Naive B cell (primary cell): ENCODE data around the gene DHX16. TPM values are rescaled to one million over a fixed set of nuclear protein-coding genes. Genes with fewer than 3 reads are reported as not detected.

Experiments
- ATAC-seq, 2 donors: fragments of 150-1000 bp; cut with Tn5 transposase; 2 replicates each; pipeline ENCODE4 v1.10.0; 2021; ENCODE audit warnings: low read depth in 2 of 2, mild to moderate bottlenecking in 2 of 2, moderate library complexity in 2 of 2
- DNase-seq: peaks from one replicate; pipeline ENCODE4 v3.0.0; 2022
- H3K27ac Mint-ChIP-seq, 6 donors: one replicate each; pipeline ENCODE4 v1.8.0; 2020 to 2022; ENCODE audit warnings: mild to moderate bottlenecking in 6 of 6, mixed read lengths in 6 of 6, moderate library complexity in 5 of 6, inconsistent platforms in 2 of 6
- H3K27me3 Mint-ChIP-seq, 3 donors: one replicate each; pipeline ENCODE4 v1.8.0; 2021 to 2022; ENCODE audit warnings: mixed read lengths in 3 of 3, mild to moderate bottlenecking in 1 of 3
- H3K36me3 Mint-ChIP-seq, 2 donors: one replicate each; pipeline ENCODE4 v1.8.0; 2020 to 2022; ENCODE audit warnings: mixed read lengths in 2 of 2, inconsistent platforms in 1 of 2, mild to moderate bottlenecking in 1 of 2
- H3K4me1 Mint-ChIP-seq, 3 donors: one replicate each; pipeline ENCODE4 v1.8.0; 2020 to 2022; ENCODE audit warnings: mixed read lengths in 3 of 3, inconsistent platforms in 1 of 3, mild to moderate bottlenecking in 1 of 3, moderate library complexity in 1 of 3
- H3K4me3 Mint-ChIP-seq, 8 donors: one replicate each; pipeline ENCODE4 v1.8.0; 2020 to 2022; ENCODE audit warnings: mild to moderate bottlenecking in 8 of 8, mixed read lengths in 8 of 8, moderate library complexity in 8 of 8, inconsistent platforms in 2 of 8
- H3K9me3 Mint-ChIP-seq, 7 donors: one replicate each; pipeline ENCODE4 v1.8.0; 2020 to 2022; ENCODE audit warnings: mixed read lengths in 7 of 7, mild to moderate bottlenecking in 5 of 7, inconsistent platforms in 2 of 7, moderate library complexity in 1 of 7
- polyA plus RNA-seq, 6 donors: library from polyadenylated mRNA; unstranded; fragments of 300-500 nt; fragmentation: Illumina TruSeq; gene quantifications; one replicate each; pipeline ENCODE4 v1.2.3, GENCODE V29; 2021; ENCODE audit warnings: low read depth in 6 of 6

Gene DHX16
- polyA plus RNA-seq, 6 donors from 2014 or later = 4.2 to 27.0 (median 16.1) TPM

DNA sequence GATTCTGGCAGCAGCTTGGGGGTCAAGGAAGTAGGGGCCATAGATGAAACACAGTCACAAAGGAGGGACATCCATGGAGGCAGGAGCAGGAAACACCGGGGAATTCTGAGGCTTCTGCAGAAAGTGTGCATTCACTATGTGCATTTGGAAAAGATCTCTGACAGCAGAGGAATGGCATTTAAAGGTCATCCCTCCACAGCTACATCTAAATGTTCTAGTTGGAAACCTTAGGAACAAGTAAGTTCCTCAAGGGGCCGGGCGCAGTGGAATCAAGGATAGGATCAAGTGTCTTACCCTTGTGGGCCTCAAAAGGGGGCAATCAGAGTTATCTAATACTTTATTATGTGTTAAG is 17.1 kb downstream of the DHX16 start:
- Mint-ChIP-seq H3K27me3 (no peaks in the 10 kb centered on the region), H3K9me3 (peaks cover 0 to 1% (median 0%) of the 10 kb centered on the region in 7 donors), H3K36me3 (peaks cover 11 to 53% of the 10 kb centered on the region in 2 donors), H3K27ac (peak overlapping the region in 1 of 6 donors; percentile 85), H3K4me1 (peaks cover 6 to 13% (median 9%) of the 10 kb centered on the region in 3 donors), H3K4me3 (no peak overlapping the region)
- ATAC-seq (no peak), DNase-seq (no peak)

DNA sequence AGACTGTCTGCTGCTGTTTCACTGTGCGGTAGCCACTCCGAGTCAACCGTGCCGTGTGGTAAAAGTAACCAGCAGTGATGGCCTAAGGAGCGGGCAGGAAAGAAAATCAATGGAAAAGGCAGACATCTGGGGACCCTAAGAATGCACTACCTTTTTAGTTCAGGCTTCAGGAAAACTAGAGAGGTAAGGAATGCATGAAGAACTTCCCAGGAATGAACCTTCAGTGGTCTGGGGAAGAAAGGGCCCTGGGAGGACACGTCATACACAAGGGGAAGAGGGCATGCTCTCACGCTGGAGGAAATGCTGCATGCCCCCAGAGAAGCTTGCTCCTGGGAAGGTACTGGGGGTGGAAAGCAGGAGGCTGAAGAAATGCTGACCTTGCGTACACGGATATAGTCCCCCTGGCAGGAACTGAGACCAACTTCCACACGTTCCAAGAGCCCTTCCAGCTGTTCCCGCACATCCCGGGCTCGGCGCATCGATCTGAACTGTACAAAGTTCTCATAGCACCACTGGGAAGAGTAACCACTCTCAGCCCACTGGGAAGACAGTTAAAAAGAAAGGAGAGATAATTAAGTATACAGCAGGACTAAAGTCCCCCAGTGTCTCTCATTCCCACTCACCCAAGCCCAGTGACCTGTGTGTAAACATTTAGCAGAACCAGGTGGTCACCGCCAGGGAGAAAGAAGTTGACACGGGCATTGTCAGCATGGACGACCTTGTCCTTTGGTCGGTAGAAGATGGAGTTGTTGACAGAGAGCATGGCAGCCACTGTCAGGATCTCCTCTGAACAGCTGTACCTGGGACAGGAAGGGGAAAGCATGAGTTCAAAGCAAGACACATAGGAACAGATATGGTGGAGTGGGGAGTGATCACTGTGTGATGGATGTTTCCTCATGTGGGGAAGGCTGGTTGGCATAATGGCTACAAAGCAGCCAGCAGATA is 17.7 kb downstream of the DHX16 start:
- peaks cover 11 to 50% of the 10 kb centered on the region in 2 donors for H3K36me3 Mint-ChIP-seq
- H3K27me3 Mint-ChIP-seq = no peaks in the 10 kb centered on the region
- ATAC-seq (no peak), DNase-seq (no peak)
- peaks cover 6 to 13% (median 9%) of the 10 kb centered on the region in 3 donors for H3K4me1 Mint-ChIP-seq
- peak overlapping the region in 3 of 6 donors; percentile 40 to 85 (median 64) for H3K27ac Mint-ChIP-seq
- H3K4me3 Mint-ChIP-seq = no peak overlapping the region
- peaks cover 0 to 1% (median 0%) of the 10 kb centered on the region in 7 donors for H3K9me3 Mint-ChIP-seq

DNA sequence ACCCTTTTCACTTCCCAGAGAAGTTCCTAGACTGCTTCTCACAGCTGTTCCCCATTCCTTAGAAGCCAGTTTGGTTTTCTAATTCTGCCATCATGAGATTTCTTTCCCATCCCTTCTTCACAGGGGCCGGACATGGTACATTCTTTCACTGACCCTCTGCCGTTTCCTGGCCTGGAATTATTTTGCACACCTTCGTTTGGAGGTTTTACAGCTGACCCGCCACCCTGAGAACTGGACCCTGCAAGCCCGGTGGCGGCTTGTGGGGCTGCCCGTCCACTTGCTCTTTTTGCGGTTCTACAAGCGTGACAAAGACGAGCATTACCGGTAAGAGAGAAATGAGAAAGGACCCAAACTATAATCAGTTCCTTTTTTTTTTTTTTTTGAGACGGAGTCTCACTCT is 21.7 kb downstream of the DHX16 start:
- Mint-ChIP-seq H3K27ac (peak overlapping the region in 5 of 6 donors; percentile 30 to 97 (median 79)), H3K4me1 (peaks cover 12 to 28% (median 23%) of the 10 kb centered on the region in 3 donors), H3K9me3 (peaks cover 0 to 1% (median 0%) of the 10 kb centered on the region in 7 donors), H3K4me3 (peak overlapping the region in 5 of 8 donors; percentile 19 to 79 (median 55)), H3K27me3 (no peaks in the 10 kb centered on the region), H3K36me3 (peaks cover 11 to 21% of the 10 kb centered on the region in 2 donors)
- DNase-seq = no peak
- ATAC-seq = no peak

DNA sequence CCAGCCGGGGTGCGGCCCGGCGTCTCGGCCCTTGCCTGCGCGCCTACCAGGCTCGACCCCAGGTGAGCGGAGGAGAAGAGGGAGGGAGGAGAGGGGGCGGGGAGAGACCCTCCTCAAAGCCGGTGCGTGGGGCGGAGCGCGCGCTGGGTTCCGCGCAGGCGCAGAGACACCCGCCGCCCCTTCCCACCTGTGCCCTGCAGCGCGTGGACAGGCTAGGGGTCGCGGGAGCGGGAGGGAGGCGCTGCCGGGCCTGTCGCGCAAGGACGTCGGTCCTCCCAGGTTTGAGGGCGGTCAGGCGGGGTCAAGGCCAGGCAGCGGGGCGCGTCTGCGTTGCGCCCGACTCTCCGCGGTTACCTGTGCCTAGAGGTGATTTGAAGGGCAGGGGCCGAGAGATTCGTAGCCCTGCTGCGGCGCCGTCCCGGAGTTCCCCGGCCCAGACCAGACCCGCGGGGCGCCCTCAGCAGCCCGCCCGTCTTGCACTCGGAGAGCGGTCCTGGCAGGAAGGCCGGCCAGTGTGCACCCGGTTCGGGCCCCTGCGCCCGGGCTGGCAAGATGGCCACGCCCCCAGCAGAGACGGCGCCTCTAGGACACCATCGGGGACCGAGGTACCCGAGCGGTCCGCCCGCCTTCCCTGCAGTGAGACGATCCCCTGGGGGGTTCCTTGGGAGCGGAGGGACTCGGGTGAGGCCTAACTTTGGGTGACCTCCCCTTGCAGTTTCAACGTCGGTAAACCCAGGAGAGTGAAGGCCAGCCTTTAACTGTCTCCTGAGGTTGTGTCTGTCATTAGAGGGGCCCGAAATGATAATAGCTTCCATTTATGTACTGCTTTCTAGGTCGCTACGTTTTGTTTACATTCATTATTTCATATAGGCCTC is 25.3 kb downstream of the DHX16 start:
- H3K27me3 Mint-ChIP-seq = no peaks in the 10 kb centered on the region

DNA sequence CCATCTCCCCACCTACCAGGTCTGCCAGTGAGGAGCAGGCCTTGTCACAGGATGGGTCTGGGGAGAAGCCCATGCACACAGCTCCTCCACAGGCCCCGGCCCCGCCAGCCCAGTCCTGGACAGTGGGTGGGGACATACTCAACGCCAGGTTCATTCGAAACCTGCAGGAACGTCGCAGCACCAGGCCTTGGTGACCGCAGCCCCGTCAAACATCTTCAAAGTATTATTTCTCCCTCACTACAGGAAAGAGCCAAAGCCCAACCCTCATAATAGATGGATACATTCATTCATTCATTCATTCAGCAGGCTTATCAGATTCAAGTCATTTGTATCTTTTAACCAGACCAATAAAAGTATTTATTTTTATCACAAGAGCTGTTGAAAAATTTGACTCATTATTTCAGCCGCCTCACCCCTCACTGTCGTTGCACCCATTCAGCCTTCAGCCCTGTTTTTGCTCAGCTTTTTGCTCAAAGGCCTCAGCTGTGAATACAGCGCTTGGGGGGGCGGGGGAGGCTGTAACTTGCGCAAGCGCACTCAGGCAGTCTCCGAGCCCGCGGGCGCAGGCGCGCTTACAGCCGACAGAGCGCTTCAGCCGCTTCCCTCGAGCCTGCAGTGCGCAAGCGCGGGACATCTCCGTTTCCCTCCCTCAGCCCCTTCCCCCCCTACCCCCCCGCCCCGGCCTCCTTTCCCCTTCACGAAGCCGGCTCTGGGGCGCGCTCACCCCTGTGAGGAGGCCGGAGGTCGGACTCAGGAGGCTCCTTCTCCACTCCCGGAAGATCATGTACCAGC is 26.2 kb downstream of the DHX16 start, which contains the start of gene C6orf136:
TSS of gene C6orf136 (plus strand) at position 684 of the 792 bp plus-strand sequence. CDS start at position 783, 99 bp downstream.
- Mint-ChIP-seq H3K4me3 (peak within 1 kb of the TSS; percentile 83 to 95 (median 90)), H3K9me3 (no peaks in the 10 kb centered on the region), H3K36me3 (no peaks in the 10 kb centered on the region), H3K4me1 (peaks cover 33 to 48% (median 34%) of the 10 kb centered on the region in 3 donors), H3K27ac (peak within 1 kb of the TSS; percentile 75 to 94 (median 92)), H3K27me3 (no peaks in the 10 kb centered on the region)
- peak; percentile 74 to 81 for ATAC-seq
- peak; percentile 89 for DNase-seq

More for the DNA sequence above, 25.3 kb downstream of the DHX16 start:
- Mint-ChIP-seq H3K27ac (peak overlapping the region; percentile 62 to 94 (median 87)), H3K36me3 (peaks cover 0 to 4% of the 10 kb centered on the region in 2 donors), H3K4me3 (peak overlapping the region; percentile 83 to 95 (median 90)), H3K4me1 (peaks cover 29 to 49% (median 34%) of the 10 kb centered on the region in 3 donors), H3K9me3 (no peaks in the 10 kb centered on the region)
- ATAC-seq = peak; percentile 60 to 71
- DNase-seq = peak; percentile 61

DNA sequence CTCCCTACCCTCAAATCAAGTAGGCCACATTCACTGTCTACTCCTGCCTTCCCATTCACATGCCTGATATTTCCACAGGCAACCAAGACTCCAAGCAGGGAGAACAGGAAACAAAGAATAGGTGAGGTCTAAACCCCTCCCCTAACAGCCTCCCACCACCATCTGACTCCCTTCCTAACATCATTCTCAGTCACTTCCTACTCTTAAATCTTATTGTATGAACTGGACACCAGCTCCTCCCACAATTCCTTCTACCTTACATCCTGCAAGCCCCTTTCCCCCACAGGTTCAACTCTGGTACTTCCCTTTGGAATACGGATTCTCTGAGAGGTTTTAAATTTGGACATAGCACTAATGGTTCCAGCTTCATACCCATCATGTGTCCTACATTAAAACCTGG is 26.8 kb downstream of the DHX16 start:
- no peak for DNase-seq
- Mint-ChIP-seq H3K9me3 (no peaks in the 10 kb centered on the region), H3K4me3 (peak overlapping the region in 5 of 8 donors; percentile 30 to 94 (median 88)), H3K27me3 (no peaks in the 10 kb centered on the region), H3K27ac (peak overlapping the region in 5 of 6 donors; percentile 24 to 93 (median 84)), H3K36me3 (peaks cover 0 to 4% of the 10 kb centered on the region in 2 donors), H3K4me1 (peaks cover 30 to 42% (median 31%) of the 10 kb centered on the region in 3 donors)
- ATAC-seq = no peak

DNA sequence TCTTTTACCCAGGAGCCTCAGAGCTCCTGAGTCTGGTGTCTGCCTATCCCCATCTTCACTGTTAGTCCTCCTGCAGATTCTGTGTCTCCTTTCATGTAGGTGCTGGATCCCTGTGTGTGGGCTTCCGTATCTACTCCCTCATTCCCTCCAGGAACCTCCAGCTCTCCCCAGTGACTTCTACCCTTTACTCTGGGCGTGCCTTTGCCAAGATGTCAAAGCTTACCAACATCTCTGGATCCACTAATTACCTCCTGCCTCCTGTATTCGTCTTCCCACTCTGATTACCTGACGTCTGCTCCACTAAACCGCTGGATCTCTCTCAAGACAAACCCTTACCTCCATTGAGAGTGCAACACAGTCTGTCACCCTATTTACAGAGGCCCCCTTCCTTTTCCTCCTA is 28.0 kb downstream of the DHX16 start:
- H3K36me3 Mint-ChIP-seq = peaks cover 0 to 7% of the 10 kb centered on the region in 2 donors
- ATAC-seq (no peak), DNase-seq (no peak)
- H3K27me3 Mint-ChIP-seq = no peaks in the 10 kb centered on the region
- peaks cover 28 to 39% (median 28%) of the 10 kb centered on the region in 3 donors for H3K4me1 Mint-ChIP-seq
- peak overlapping the region in 1 of 6 donors; percentile 53 for H3K27ac Mint-ChIP-seq
- peak overlapping the region in 2 of 8 donors; percentile 26 to 93 for H3K4me3 Mint-ChIP-seq
- H3K9me3 Mint-ChIP-seq = no peaks in the 10 kb centered on the region

DNA sequence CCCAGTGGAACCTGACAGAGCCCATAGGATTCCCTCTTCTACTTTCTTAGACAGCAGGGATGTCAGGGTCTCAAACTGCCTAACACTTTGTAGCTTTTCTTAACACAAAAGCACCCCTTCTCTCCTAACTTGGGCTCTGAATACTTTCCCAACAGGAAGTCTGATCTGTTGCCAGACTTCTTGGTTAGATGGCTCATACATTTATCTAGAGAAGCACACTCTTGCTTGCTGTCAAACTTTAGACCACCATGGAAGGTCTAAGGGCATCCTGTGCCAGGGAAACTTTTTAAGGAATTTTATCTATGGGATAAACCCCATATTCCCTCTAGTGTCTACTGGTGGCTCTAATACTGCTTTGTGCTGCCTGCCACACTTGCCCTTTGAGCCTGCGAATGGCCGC is 29.1 kb downstream of the DHX16 start:
- Mint-ChIP-seq H3K27ac (peak overlapping the region in 2 of 6 donors; percentile 59 to 72), H3K36me3 (peaks cover 0 to 7% of the 10 kb centered on the region in 2 donors), H3K9me3 (no peaks in the 10 kb centered on the region), H3K4me1 (peaks cover 25 to 35% (median 28%) of the 10 kb centered on the region in 3 donors), H3K27me3 (no peaks in the 10 kb centered on the region), H3K4me3 (peak overlapping the region in 1 of 8 donors; percentile 47)
- ATAC-seq (no peak), DNase-seq (no peak)

DNA sequence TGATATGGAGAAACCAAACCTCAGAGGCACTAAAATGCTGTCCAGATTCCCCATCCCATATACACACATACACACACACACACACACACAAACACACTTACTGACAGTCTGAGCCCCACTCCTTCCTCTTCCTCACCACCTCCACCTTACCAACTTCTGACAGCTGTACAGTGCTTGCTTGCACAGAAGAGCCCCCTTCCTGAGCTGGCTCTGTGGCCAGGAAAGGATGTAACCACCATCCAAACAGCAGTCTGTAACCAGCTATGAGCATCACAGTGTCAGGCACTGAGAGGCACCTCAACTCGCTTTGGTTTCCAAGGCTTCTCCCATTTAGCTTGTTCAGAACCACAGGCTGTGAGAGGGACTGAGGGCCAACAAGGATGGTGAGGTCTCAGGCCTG is 31.8 kb downstream of the DHX16 start:
- Mint-ChIP-seq H3K9me3 (no peaks in the 10 kb centered on the region), H3K36me3 (peaks cover 0 to 7% of the 10 kb centered on the region in 2 donors), H3K27me3 (no peaks in the 10 kb centered on the region), H3K4me3 (no peak overlapping the region), H3K27ac (peak overlapping the region in 2 of 6 donors; percentile 7 to 14), H3K4me1 (peaks cover 13 to 21% (median 19%) of the 10 kb centered on the region in 3 donors)
- ATAC-seq = no peak
- no peak for DNase-seq

DNA sequence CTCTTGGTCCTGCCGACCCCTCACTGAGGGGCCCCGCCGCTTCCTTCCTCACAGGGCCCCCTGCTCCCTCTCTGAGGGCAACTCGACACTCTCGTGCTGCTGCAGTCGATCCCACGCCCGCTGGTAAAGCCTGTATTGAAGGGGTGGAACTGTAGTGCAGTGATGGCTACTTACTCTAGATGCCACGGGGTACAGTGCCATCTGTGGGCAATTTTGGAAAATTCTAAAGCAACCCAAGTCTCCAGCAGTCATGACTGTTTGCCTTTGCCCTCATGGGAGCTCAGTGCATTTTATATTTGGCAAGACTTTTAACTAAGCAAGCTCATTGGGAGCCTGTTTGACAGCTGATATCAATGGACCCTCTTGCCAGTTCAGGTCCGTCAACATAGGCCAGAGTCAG is 32.3 kb downstream of the DHX16 start:
- DNase-seq (no peak), ATAC-seq (no peak)
- H3K4me3 Mint-ChIP-seq = no peak overlapping the region
- no peak overlapping the region for H3K27ac Mint-ChIP-seq
- H3K36me3 Mint-ChIP-seq = peaks cover 0 to 7% of the 10 kb centered on the region in 2 donors
- no peaks in the 10 kb centered on the region for H3K27me3 Mint-ChIP-seq
- no peaks in the 10 kb centered on the region for H3K9me3 Mint-ChIP-seq
- H3K4me1 Mint-ChIP-seq = peaks cover 13 to 15% (median 14%) of the 10 kb centered on the region in 3 donors

DNA sequence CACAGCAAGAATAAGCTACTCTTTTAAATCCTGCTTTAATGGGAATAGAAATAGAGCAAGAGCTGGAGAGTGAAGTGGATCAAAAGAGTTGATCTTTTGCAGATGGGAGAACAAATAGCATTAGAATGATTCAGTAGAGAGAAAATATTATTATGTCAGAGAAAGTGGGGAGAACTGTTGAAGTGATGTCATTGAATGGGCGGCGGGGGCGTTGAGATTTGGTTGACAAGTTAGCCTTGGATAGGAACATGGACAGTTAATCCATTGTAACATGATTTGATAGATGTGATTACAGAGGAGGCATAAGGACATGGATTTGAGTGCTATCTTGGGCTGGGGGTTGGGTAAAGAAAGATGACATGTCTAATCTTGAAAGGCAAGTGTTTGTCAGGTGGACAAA is 37.0 kb downstream of the DHX16 start:
- no peak for DNase-seq
- Mint-ChIP-seq H3K27ac (peak overlapping the region in 1 of 6 donors; percentile 39), H3K4me3 (no peak overlapping the region), H3K9me3 (no peaks in the 10 kb centered on the region), H3K27me3 (no peaks in the 10 kb centered on the region), H3K4me1 (peaks cover 0 to 9% (median 0%) of the 10 kb centered on the region in 3 donors), H3K36me3 (peaks cover 11 to 14% of the 10 kb centered on the region in 2 donors)
- no peak for ATAC-seq
